Adrenal gland (tissue), 12 donors: Measurements from ENCODE around the gene NRARP. TPM values are rescaled to one million over a fixed set of nuclear protein-coding genes. Genes with fewer than 3 reads are reported as not detected.

Experiments used
- DNase-seq, 7 donors: peaks; one replicate each; pipeline ENCODE4 v3.0.0-alpha.2; 2019 to 2020
- H3K27ac ChIP-seq, 5 donors: fragments of 200-600 bp; sonication (generic) in 4 of 5; 1 replicate in 3 of 5; 2 replicates in 2 of 5; pipeline versions ENCODE4 v1.5.1 to v1.8.0; 2016 to 2020; ENCODE audit warnings: mild to moderate bottlenecking in 1 of 5
- H3K27me3 ChIP-seq: fragments of 200-600 bp; 2 replicates; pipeline ENCODE4 v1.8.0; 2021
- H3K36me3 ChIP-seq, 2 donors: fragments of 200-600 bp; replicated peaks in 1 of 2; 1 replicate in 1 of 2; 2 replicates in 1 of 2; pipeline versions ENCODE4 v1.5.1 to v1.8.0; 2018 to 2022
- H3K4me1 ChIP-seq, 2 donors: fragments of 200-600 bp; replicated peaks in 1 of 2; 1 replicate in 1 of 2; 2 replicates in 1 of 2; pipeline versions ENCODE4 v1.5.1 to v1.8.0; 2018 to 2021
- H3K4me3 ChIP-seq, 4 donors: fragments of 200-600 bp; sonication (generic) in 3 of 4; one replicate each; pipeline ENCODE4 v1.5.1; 2016 to 2018
- H3K9me3 ChIP-seq, 3 donors: fragments of 200-600 bp; sonication (generic) in 1 of 3; replicated peaks in 1 of 3; 1 replicate in 2 of 3; 2 replicates in 1 of 3; pipeline versions ENCODE4 v1.5.1 to v1.8.0; 2016 to 2021
- CTCF ChIP-seq, 6 experiments: fragments of 450-650 bp in 4 of 6; fragments of 200-600 bp in 2 of 6; sonication (generic) in 1 of 6; IDR thresholded peaks; 1 replicate in 5 of 6; 2 replicates in 1 of 6; pipeline versions ENCODE4 v1.5.1 to v1.8.0; 2016 to 2021; ENCODE audit warnings: antibody characterized with exemption in 6 of 6, mild to moderate bottlenecking in 2 of 6, moderate library complexity in 1 of 6
- POLR2A ChIP-seq, 2 donors: fragments of 450-650 bp; IDR thresholded peaks; one replicate each; pipeline ENCODE4 v1.6.1; 2017; ENCODE audit warnings: antibody characterized with exemption in 2 of 2, mild to moderate bottlenecking in 2 of 2, moderate library complexity in 1 of 2
- WGBS, 4 donors: extraction: QIAGEN DNeasy Blood & Tissue Kit in 2 of 4; methylation state at CpG; one replicate each; pipeline versions ENCODE4 v1.1.5 to v1.1.7; 2013 to 2017; 5-methylcytosine and 5-hydroxymethylcytosine counted together
- intact Hi-C, 2 donors: fragments of 100-400 bp; cut with DNase I; formaldehyde crosslinking; loops; one replicate each; pipeline versions ENCODE4 v1.14.1 to v1.15.0; 2022 to 2023
- polyA plus RNA-seq, 3 donors: library from polyadenylated mRNA; stranded (reverse); fragments of 200-250 nt in 2 of 3; fragments of 350-450 nt in 1 of 3; fragmentation: Illumina TruSeq in 1 of 3; extraction: RNeasy Lipid Tissue Mini Kit (QIAGEN cat#74804) in 1 of 3; gene quantifications; one replicate each; pipeline ENCODE4 v1.2.3, GENCODE V29; 2013 to 2014
- total RNA-seq, 9 donors: library from RNA; depleted of rRNA in 4 of 9; stranded (reverse); fragments of >200 nt in 4 of 9; fragments of 120-200 nt in 1 of 9; fragmentation: NEBNext Ultra II Directional in 1 of 9; extraction: Animal tissue kit (Norgen Biotek cat#: 25700) in 1 of 9; gene quantifications; one replicate each; pipeline versions ENCODE4 v1.1.0 to v1.2.4, GENCODE V29; 2013 to 2023
- donor health status: healthy with polysubstance abuse.
- donor health status: Bipolar disorder and iron deficiency.
- donor health status: DM: yes; HTN: yes; CAD: no.
- donor health status: DM: no; HTN: no; CAD: no.
- donor health status: DM: no; HTN: no; CAD: no.
- donor health status: DM: yes; HTN: yes; CAD: no.

NRARP gene
- total and polyA plus RNA-seq, 12 donors = 0.59 to 11.2 (median 2.7) TPM

GRCh38 chr9:137314561-137315560, 12.8 kb upstream of the NRARP start:
- Histone ChIP-seq H3K27me3 (peaks cover 8% of the 10 kb centered on the region), H3K36me3 (no peaks in the 10 kb centered on the region), H3K4me1 (peaks cover 0 to 12% of the 10 kb centered on the region in 2 donors), H3K27ac (no peak overlapping the region), H3K4me3 (no peak overlapping the region), H3K9me3 (no peaks in the 10 kb centered on the region)
- peak in 4 of 7 donors; percentile 7 to 47 (median 16) for DNase-seq
- TF ChIP-seq POLR2A (IDR thresholded peaks at IDR 0.05) (no peak), CTCF (IDR thresholded peaks at IDR 0.05) (no peak)
- intact Hi-C loops = no loop called here
- 56 to 75% (median 67%) methylated on average over 3 to 41 of the region's 42 CpGs for WGBS, 4 donors

- no peaks in the 10 kb centered on the region for H3K9me3 ChIP-seq
- no peak overlapping the region for H3K4me3 ChIP-seq
- peak in 2 of 7 donors; percentile 11 to 24 for DNase-seq
- peaks cover 8% of the 10 kb centered on the region for H3K27me3 ChIP-seq
- WGBS, 4 donors = 81 to 91% (median 88%) methylated on average over 4 to 24 of the region's 24 CpGs
- no peaks in the 10 kb centered on the region for H3K36me3 ChIP-seq
- TF ChIP-seq POLR2A (IDR thresholded peaks at IDR 0.05) = no peak
- peak in 1 of 6 experiments; percentile 8 for TF ChIP-seq CTCF (IDR thresholded peaks at IDR 0.05)
- H3K4me1 ChIP-seq = peaks cover 0 to 12% of the 10 kb centered on the region in 2 donors
- intact Hi-C loops = no loop called here
- H3K27ac ChIP-seq = no peak overlapping the region
Measured at GRCh38 chr9:137313956-137314560, 12.0 kb upstream of the NRARP start.

- DNase-seq = no peak
- TF ChIP-seq CTCF (IDR thresholded peaks at IDR 0.05) (no peak), POLR2A (IDR thresholded peaks at IDR 0.05) (no peak)
- 76 to 85% (median 82%) methylated on average over 4 to 9 of the region's 9 CpGs for WGBS, 4 donors
Measured at GRCh38 chr9:137313326-137313936, 11.4 kb upstream of the NRARP start.

GRCh38 chr9:137312852-137313325, 10.8 kb upstream of the NRARP start:
- H3K4me1 ChIP-seq = peaks cover 0 to 12% of the 10 kb centered on the region in 2 donors
- intact Hi-C loops = no loop called here
- TF ChIP-seq CTCF (IDR thresholded peaks at IDR 0.05) (no peak), POLR2A (IDR thresholded peaks at IDR 0.05) (no peak)
- peak in 1 of 7 donors; percentile 11 for DNase-seq
- H3K36me3 ChIP-seq = no peaks in the 10 kb centered on the region
- H3K9me3 ChIP-seq = no peaks in the 10 kb centered on the region
- peaks cover 8% of the 10 kb centered on the region for H3K27me3 ChIP-seq
- 80 to 93% (median 92%) methylated on average over 5 to 6 of the region's 6 CpGs for WGBS, 4 donors
- no peak overlapping the region for H3K27ac ChIP-seq
- H3K4me3 ChIP-seq = no peak overlapping the region

More at GRCh38 chr9:137313326-137313936, 11.4 kb upstream of the NRARP start:
- Histone ChIP-seq H3K27ac (no peak overlapping the region), H3K27me3 (peaks cover 8% of the 10 kb centered on the region), H3K36me3 (no peaks in the 10 kb centered on the region), H3K9me3 (no peaks in the 10 kb centered on the region), H3K4me1 (peaks cover 0 to 12% of the 10 kb centered on the region in 2 donors), H3K4me3 (no peak overlapping the region)
- intact Hi-C loops = no loop called here
